Caco-2 (cell line): ENCODE measurements around the gene IL17RC. TPM values are rescaled to one million over a fixed set of nuclear protein-coding genes. Genes with fewer than 3 reads are reported as not detected.

ENCODE experiments used
- BruUV-seq: library from RNA; stranded (reverse); fragments of 400-500 nt; replicated peaks from 2 replicates; lab custom pipeline; 2021; lab: Mats Ljungman, UMichigan
- CTCF ChIA-PET: fragments of 300-600 bp; sonication (Branson Sonifier 250); formaldehyde crosslinking; loops from one replicate; lab custom pipeline; 2022; ENCODE audit warnings: antibody characterized with exemption; lab: Charles Lee
- POLR2A ChIA-PET: fragments of 300-600 bp; sonication (Branson Sonifier 250); formaldehyde crosslinking; loops from one replicate; lab custom pipeline; 2022; ENCODE audit warnings: antibody characterized with exemption; lab: Charles Lee
- DNase-seq, 2 experiments: peaks; one replicate each; pipeline versions ENCODE4 v3.0.0 to v3.0.0-alpha.2; 2020 to 2022
- H3K27me3 ChIP-seq: replicated peaks from 2 replicates; pipeline ENCODE4 v1.6.0; 2011; ENCODE audit warnings: low read length; ENCODE audit not compliant: control insufficient read depth, insufficient read depth
- H3K36me3 ChIP-seq: 2 replicates; pipeline ENCODE4 v1.5.1; 2011; ENCODE audit warnings: low read length; ENCODE audit not compliant: control insufficient read depth, insufficient read depth
- H3K4me1 ChIP-seq: fragments of 250-450 bp; sonication (Bioruptor Pico); 2 replicates; pipeline ENCODE4 v1.5.1; 2020; ENCODE audit warnings: mild to moderate bottlenecking
- H3K4me3 ChIP-seq: 2 replicates; pipeline ENCODE4 v1.5.1; 2011; ENCODE audit warnings: low read depth, mild to moderate bottlenecking, control low read depth, low read length
- H3K9me3 ChIP-seq: fragments of 250-450 bp; sonication (Bioruptor Pico); 2 replicates; pipeline ENCODE4 v1.5.1; 2020; ENCODE audit warnings: mild to moderate bottlenecking, moderate library complexity
- H3K27ac Mint-ChIP-seq: one replicate; pipeline ENCODE4 v1.8.0; 2022; ENCODE audit warnings: mixed read lengths; ENCODE audit not compliant: unreplicated experiment
- H3K27me3 Mint-ChIP-seq: one replicate; pipeline ENCODE4 v1.8.0; 2022; ENCODE audit warnings: mixed read lengths; ENCODE audit not compliant: insufficient read depth, unreplicated experiment
- H3K36me3 Mint-ChIP-seq: one replicate; pipeline ENCODE4 v1.8.0; 2022; ENCODE audit warnings: mild to moderate bottlenecking, mixed read lengths; ENCODE audit not compliant: insufficient read depth, unreplicated experiment
- H3K4me1 Mint-ChIP-seq: one replicate; pipeline ENCODE4 v1.8.0; 2022; ENCODE audit warnings: low read depth, mixed read lengths; ENCODE audit not compliant: unreplicated experiment
- H3K4me3 Mint-ChIP-seq: one replicate; pipeline ENCODE4 v1.8.0; 2022; ENCODE audit warnings: mild to moderate bottlenecking, moderate library complexity, mixed read lengths; ENCODE audit not compliant: unreplicated experiment
- H3K9me3 Mint-ChIP-seq: one replicate; pipeline ENCODE4 v1.8.0; 2022; ENCODE audit warnings: mixed read lengths; ENCODE audit not compliant: unreplicated experiment
- CTCF ChIP-seq, 2 experiments: fragments of 200-600 bp in 1 of 2; IDR thresholded peaks; 1 replicate in 1 of 2; 2 replicates in 1 of 2; pipeline versions ENCODE4 v1.5.1 to v1.8.0; 2011 to 2022; ENCODE audit warnings: antibody characterized with exemption in 1 of 2, control low read depth in 1 of 2, inconsistent platforms in 1 of 2, low read depth in 1 of 2, low read length in 1 of 2, mild to moderate bottlenecking in 1 of 2, moderate library complexity in 1 of 2; ENCODE audit not compliant: insufficient read depth in 1 of 2, severe bottlenecking in 1 of 2, unreplicated experiment in 1 of 2
- intact Hi-C: fragments of 100-400 bp; cut with micrococcal nuclease; formaldehyde crosslinking; loops from one replicate; pipeline ENCODE4 v1.10.0; 2022; ENCODE audit not compliant: unreplicated experiment
- total RNA-seq: library from RNA; stranded (reverse); gene quantifications from 2 replicates; pipeline ENCODE4 v1.2.3, GENCODE V29; 2022

The IL17RC gene
- total RNA-seq, 1 experiment from 2014 or later: 11.3 TPM

DNA sequence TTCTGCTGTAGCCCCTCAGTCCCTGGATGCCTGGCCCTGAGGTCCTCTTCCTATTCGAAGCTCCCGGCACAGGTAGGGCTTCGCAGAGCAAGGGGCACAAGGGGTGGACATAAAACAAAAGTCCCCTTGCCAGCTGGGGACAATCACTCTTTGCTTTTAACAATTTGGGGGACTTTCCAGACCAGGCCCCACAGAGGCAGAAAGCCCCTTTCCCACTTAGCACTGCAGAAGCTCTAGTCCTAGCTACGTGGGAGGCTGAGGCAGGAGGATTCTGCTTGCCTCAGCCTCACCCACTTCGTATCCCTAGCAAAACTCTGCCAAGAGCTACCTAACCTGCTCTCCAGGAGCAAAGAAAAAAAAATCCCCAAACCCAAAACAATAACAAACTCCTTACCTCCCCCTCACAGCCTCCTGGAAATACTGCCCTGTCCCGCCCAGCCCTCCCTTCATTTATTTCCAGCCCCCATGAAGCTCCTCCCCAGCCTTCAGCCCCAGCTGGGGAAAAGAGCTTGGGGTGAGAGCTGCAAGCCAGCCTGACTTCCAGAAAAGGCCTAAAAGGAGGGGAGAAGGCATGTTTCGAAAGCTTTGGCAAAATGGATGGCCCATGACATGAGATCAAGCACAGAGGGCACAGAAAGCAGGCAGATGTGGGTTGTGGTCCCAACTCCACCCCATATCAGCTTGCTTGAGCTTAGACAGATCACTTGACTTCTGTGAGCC, 36.9 kb upstream of the IL17RC start, which contains the start of gene CIDEC:
CIDEC (minus strand) TSS at position 424 of the 720 bp plus-strand sequence. CDS start 1,767 bp downstream, outside the sequence.
- CTCF ChIA-PET: no interaction called here
- Mint-ChIP-seq H3K4me3 (no peak within 1 kb of the TSS), H3K36me3 (no peaks in the 10 kb centered on the region), H3K4me1 (peaks cover 25% of the 10 kb centered on the region), H3K27ac (peak within 1 kb of the TSS; percentile 11), H3K9me3 (no peaks in the 10 kb centered on the region), H3K27me3 (no peaks in the 10 kb centered on the region)
- intact Hi-C loops: no loop called here
- no TSS peak for BruUV-seq
- Histone ChIP-seq H3K4me1 (peaks cover 34% of the 10 kb centered on the region), H3K27me3 (no peaks in the 10 kb centered on the region), H3K4me3 (no peak within 1 kb of the TSS), H3K9me3 (no peaks in the 10 kb centered on the region), H3K36me3 (no peaks in the 10 kb centered on the region)
- no peak for DNase-seq
- TF ChIP-seq CTCF (IDR thresholded peaks at IDR 0.05; ENCODE audit: insufficient read depth in 1 of 2, low read depth in 1 of 2, low read length in 1 of 2, severe bottlenecking in 1 of 2, unreplicated experiment in 1 of 2): no peak
- POLR2A ChIA-PET: interaction anchor here (0.6 kb wide), 2 partner anchors 37 to 73 kb away, joined by 6 to 9 read pairs; no protein-coding TSS in a partner anchor

- no peaks in the 10 kb centered on the region for H3K27me3 ChIP-seq
- H3K36me3 ChIP-seq: no peaks in the 10 kb centered on the region
- no peaks in the 10 kb centered on the region for H3K27me3 Mint-ChIP-seq
- TF ChIP-seq CTCF (IDR thresholded peaks at IDR 0.05; ENCODE audit: insufficient read depth in 1 of 2, low read depth in 1 of 2, low read length in 1 of 2, severe bottlenecking in 1 of 2, unreplicated experiment in 1 of 2): no peak
- H3K9me3 Mint-ChIP-seq: no peaks in the 10 kb centered on the region
- DNase-seq: no peak
- no peak overlapping the region for H3K27ac Mint-ChIP-seq
- H3K4me3 Mint-ChIP-seq: no peak overlapping the region
- BruUV-seq: no TSS peak
- no peaks in the 10 kb centered on the region for H3K9me3 ChIP-seq
- no peak overlapping the region for H3K4me3 ChIP-seq
- peaks cover 28% of the 10 kb centered on the region for H3K4me1 Mint-ChIP-seq
- ChIA-PET POLR2A (no interaction called here), CTCF (no interaction called here)
- no peaks in the 10 kb centered on the region for H3K36me3 Mint-ChIP-seq
- intact Hi-C loops: no loop called here
- H3K4me1 ChIP-seq: peaks cover 38% of the 10 kb centered on the region
These were observed 35.5 kb upstream of the IL17RC start for GRCh38 chr3:9881441-9881840.

- H3K36me3 Mint-ChIP-seq: no peaks in the 10 kb centered on the region
- H3K27ac Mint-ChIP-seq: peak overlapping the region; percentile 94
- BruUV-seq: TSS peak; percentile 99
- Histone ChIP-seq H3K27me3 (no peaks in the 10 kb centered on the region), H3K4me1 (peaks cover 26% of the 10 kb centered on the region), H3K4me3 (no peak overlapping the region), H3K9me3 (no peaks in the 10 kb centered on the region), H3K36me3 (no peaks in the 10 kb centered on the region)
- H3K9me3 Mint-ChIP-seq: no peaks in the 10 kb centered on the region
- no peak for DNase-seq
- peaks cover 28% of the 10 kb centered on the region for H3K4me1 Mint-ChIP-seq
- no peak for TF ChIP-seq CTCF (IDR thresholded peaks at IDR 0.05; ENCODE audit: insufficient read depth in 1 of 2, low read depth in 1 of 2, low read length in 1 of 2, severe bottlenecking in 1 of 2, unreplicated experiment in 1 of 2)
- no peaks in the 10 kb centered on the region for H3K27me3 Mint-ChIP-seq
- POLR2A ChIA-PET: interaction anchor here (0.6 to 2.0 kb wide), 5 partner anchors 14 to 62 kb away, joined by 3 to 16 read pairs (median 6); partner anchors contain the start of genes CRELD1 and IL17RE
- CTCF ChIA-PET: interaction anchor here (1.3 kb wide), 1 partner anchor 14 kb away, joined by 12 read pairs; no protein-coding TSS in a partner anchor
- peak overlapping the region; percentile 56 for H3K4me3 Mint-ChIP-seq
- intact Hi-C loops: loop anchor here (1.0 kb wide), 2 partner anchors 18 to 31 kb away; partner anchors contain the start of gene IL17RE
These were observed 33.0 kb upstream of the IL17RC start for GRCh38 chr3:9883706-9884554.
